Parathyroid adenoma (tissue), 2 donors: ENCODE data around the gene DSP.

Source experiments
- H2AFZ ChIP-seq: fragments of 300-600 bp; sonication (generic); one replicate; pipeline ENCODE4 v1.7.0; 2017; ENCODE audit warnings: antibody characterized with exemption, mild to moderate bottlenecking
- H3K27ac ChIP-seq: fragments of 300-600 bp; sonication (generic); one replicate; pipeline ENCODE4 v1.7.0; 2017
- H3K27me3 ChIP-seq: fragments of 300-600 bp; sonication (generic); one replicate; pipeline ENCODE4 v1.7.0; 2017; ENCODE audit warnings: low read length; ENCODE audit not compliant: control insufficient read depth, insufficient read depth
- H3K36me3 ChIP-seq: fragments of 300-600 bp; sonication (generic); one replicate; pipeline ENCODE4 v1.7.0; 2017; ENCODE audit warnings: low read length; ENCODE audit not compliant: control insufficient read depth, insufficient read depth
- H3K4me1 ChIP-seq: fragments of 300-600 bp; sonication (generic); one replicate; pipeline ENCODE4 v1.7.0; 2017; ENCODE audit warnings: control low read depth
- H3K4me2 ChIP-seq: fragments of 300-600 bp; sonication (generic); one replicate; pipeline ENCODE4 v1.7.0; 2017; ENCODE audit warnings: low read length
- H3K4me3 ChIP-seq: fragments of 300-600 bp; sonication (generic); one replicate; pipeline ENCODE4 v1.7.0; 2017; ENCODE audit warnings: low read depth, low read length
- H3K79me2 ChIP-seq: fragments of 300-600 bp; sonication (generic); one replicate; pipeline ENCODE4 v1.7.0; 2017; ENCODE audit warnings: control low read depth
- H3K9ac ChIP-seq: fragments of 300-600 bp; sonication (generic); one replicate; pipeline ENCODE4 v1.7.0; 2017; ENCODE audit warnings: mild to moderate bottlenecking
- H3K9me3 ChIP-seq: fragments of 300-600 bp; sonication (generic); one replicate; pipeline ENCODE4 v1.7.0; 2017; ENCODE audit warnings: low read length; ENCODE audit not compliant: control insufficient read depth
- CTCF ChIP-seq: fragments of 300-600 bp; sonication (generic); IDR thresholded peaks from one replicate; pipeline ENCODE4 v1.7.0; 2017; ENCODE audit warnings: antibody characterized with exemption, mild to moderate bottlenecking
- donor health status: primary hyperparathyroidism.

Gene DSP

GRCh38 chr6:7541175-7542064 is at the start of gene DSP:
Gene DSP (plus strand): TSS chr6:7541671. CDS start chr6:7541916, 245 bp downstream.
- peak within 1 kb of the TSS; percentile 90 for H3K9ac ChIP-seq
- peaks cover 11% of the 10 kb centered on the region for H3K4me1 ChIP-seq
- peaks cover 19% of the 10 kb centered on the region for H3K79me2 ChIP-seq
- H3K36me3 ChIP-seq, result no peaks in the 10 kb centered on the region
- H3K27ac ChIP-seq, result peak within 1 kb of the TSS; percentile 93
- no peak for TF ChIP-seq CTCF
- H3K4me3 ChIP-seq, result peak within 1 kb of the TSS; percentile 80
- no peaks in the 10 kb centered on the region for H3K9me3 ChIP-seq
- H2AFZ ChIP-seq, result peak within 1 kb of the TSS; percentile 91
- no peaks in the 10 kb centered on the region for H3K27me3 ChIP-seq
- H3K4me2 ChIP-seq, result peak within 1 kb of the TSS; percentile 78

- Histone ChIP-seq H3K36me3 (no peaks in the 10 kb centered on the region), H2AFZ (no peak overlapping the region), H3K4me2 (no peak overlapping the region), H3K9me3 (no peaks in the 10 kb centered on the region), H3K27ac (no peak overlapping the region), H3K9ac (no peak overlapping the region), H3K27me3 (no peaks in the 10 kb centered on the region), H3K4me1 (no peaks in the 10 kb centered on the region), H3K79me2 (no peaks in the 10 kb centered on the region), H3K4me3 (no peak overlapping the region)
- TF ChIP-seq CTCF, result no peak
Measured at GRCh38 chr6:7493866-7494265, 47.6 kb upstream of the DSP start.

- Histone ChIP-seq H3K36me3 (no peaks in the 10 kb centered on the region), H3K4me1 (no peaks in the 10 kb centered on the region), H3K9ac (no peak overlapping the region), H3K27me3 (no peaks in the 10 kb centered on the region), H3K9me3 (no peaks in the 10 kb centered on the region), H3K27ac (no peak overlapping the region), H3K4me3 (no peak overlapping the region), H3K79me2 (no peaks in the 10 kb centered on the region), H3K4me2 (no peak overlapping the region), H2AFZ (no peak overlapping the region)
- no peak for TF ChIP-seq CTCF
Measured at GRCh38 chr6:7494638-7495037, 46.8 kb upstream of the DSP start.

- no peak overlapping the region for H3K4me2 ChIP-seq
- no peak overlapping the region for H3K4me3 ChIP-seq
Measured at GRCh38 chr6:7496266-7496875, 45.1 kb upstream of the DSP start.

More at GRCh38 chr6:7496266-7496875, 45.1 kb upstream of the DSP start:
- Histone ChIP-seq H3K4me1 (no peaks in the 10 kb centered on the region), H3K79me2 (no peaks in the 10 kb centered on the region), H3K36me3 (no peaks in the 10 kb centered on the region), H3K9me3 (no peaks in the 10 kb centered on the region), H2AFZ (no peak overlapping the region), H3K9ac (no peak overlapping the region), H3K27ac (no peak overlapping the region), H3K27me3 (no peaks in the 10 kb centered on the region)
- TF ChIP-seq CTCF, result no peak
